ENCODE results near the gene TMEM52.

The TMEM52 gene

GRCh38 chr1:1914101-1914970 lies 4.7 kb downstream of the TMEM52 start:
- ATAC-seq, result no peak
- TF ChIP-seq CREB5 (CRISPR knock-in tag; IDR thresholded peaks at IDR 0.05; ENCODE audit: low read depth) (no peak), SNAI2 (CRISPR knock-in tag; IDR thresholded peaks at IDR 0.05) (no peak), ZNF565 (CRISPR knock-in tag; conservative IDR thresholded peaks at IDR 0.05; ENCODE audit: low read depth) (no peak), TSHZ2 (CRISPR knock-in tag; IDR thresholded peaks at IDR 0.05) (no peak), BACH2 (CRISPR knock-in tag; IDR thresholded peaks at IDR 0.05; ENCODE audit: borderline replicate concordance) (no peak), ZNF8 (CRISPR knock-in tag; IDR thresholded peaks at IDR 0.05) (no peak), TOX (CRISPR knock-in tag; IDR thresholded peaks at IDR 0.05; ENCODE audit: borderline replicate concordance) (no peak), CSRNP3 (CRISPR knock-in tag; IDR thresholded peaks at IDR 0.05) (no peak), ESRRG (CRISPR knock-in tag; IDR thresholded peaks at IDR 0.05) (no peak), RARB (CRISPR knock-in tag; IDR thresholded peaks at IDR 0.05) (no peak), TCF4 (CRISPR knock-in tag; IDR thresholded peaks at IDR 0.05; ENCODE audit: borderline replicate concordance) (no peak), ZFP30 (CRISPR knock-in tag; IDR thresholded peaks at IDR 0.05) (no peak), ARNTL (CRISPR knock-in tag; IDR thresholded peaks at IDR 0.05; ENCODE audit: borderline replicate concordance, low read depth) (no peak), GLIS3 (CRISPR knock-in tag; IDR thresholded peaks at IDR 0.05) (no peak), ZNF70 (CRISPR knock-in tag; IDR thresholded peaks at IDR 0.05) (no peak)

- TF ChIP-seq TOX (CRISPR knock-in tag; IDR thresholded peaks at IDR 0.05; ENCODE audit: borderline replicate concordance), result no peak
- TF ChIP-seq GLIS3 (CRISPR knock-in tag; IDR thresholded peaks at IDR 0.05), result no peak
- no peak for TF ChIP-seq SNAI2 (CRISPR knock-in tag; IDR thresholded peaks at IDR 0.05)
- TF ChIP-seq ZC3H10 (CRISPR knock-in tag; IDR thresholded peaks at IDR 0.05), result no peak
- no peak for TF ChIP-seq ZNF565 (CRISPR knock-in tag; conservative IDR thresholded peaks at IDR 0.05; ENCODE audit: low read depth)
- no peak for TF ChIP-seq PATZ1 (CRISPR knock-in tag; IDR thresholded peaks at IDR 0.05; ENCODE audit: borderline replicate concordance)
- no peak for TF ChIP-seq OSR1 (CRISPR knock-in tag; IDR thresholded peaks at IDR 0.05)
- no peak for TF ChIP-seq ZNF8 (CRISPR knock-in tag; IDR thresholded peaks at IDR 0.05)
- TF ChIP-seq ARNTL (CRISPR knock-in tag; IDR thresholded peaks at IDR 0.05; ENCODE audit: borderline replicate concordance, low read depth), result no peak
- TF ChIP-seq BACH2 (CRISPR knock-in tag; IDR thresholded peaks at IDR 0.05; ENCODE audit: borderline replicate concordance), result no peak
- TF ChIP-seq ESRRG (CRISPR knock-in tag; IDR thresholded peaks at IDR 0.05), result no peak
- TF ChIP-seq ZNF70 (CRISPR knock-in tag; IDR thresholded peaks at IDR 0.05), result no peak
- no peak for TF ChIP-seq TSHZ2 (CRISPR knock-in tag; IDR thresholded peaks at IDR 0.05)
- TF ChIP-seq CSRNP3 (CRISPR knock-in tag; IDR thresholded peaks at IDR 0.05), result no peak
- ATAC-seq, result no peak
Observed at GRCh38 chr1:1911350-1912041, 7.6 kb downstream of the TMEM52 start.

All from SK-N-SH treated with all-trans-retinoic acid at 6 μM for 48 hours (cell line).